Skeletal muscle tissue (tissue), 4 donors: ENCODE results near the gene ABCC3. TPM values are rescaled to one million over a fixed set of nuclear protein-coding genes. Genes with fewer than 3 reads are reported as not detected.

Experiments
- H3K27ac ChIP-seq: one replicate; pipeline ENCODE4 v1.7.0; 2013; ENCODE audit warnings: mild to moderate bottlenecking, low read depth, low read length, inconsistent platforms
- H3K27me3 ChIP-seq, 3 donors: one replicate each; pipeline ENCODE4 v1.7.0; 2013; ENCODE audit warnings: low read length in 3 of 3; ENCODE audit not compliant: control insufficient read depth in 3 of 3, insufficient read depth in 3 of 3
- H3K36me3 ChIP-seq, 3 donors: one replicate each; pipeline ENCODE4 v1.7.0; 2013; ENCODE audit warnings: low read length in 3 of 3; ENCODE audit not compliant: control insufficient read depth in 3 of 3, insufficient read depth in 3 of 3
- H3K4me1 ChIP-seq, 3 donors: one replicate each; pipeline ENCODE4 v1.7.0; 2013; ENCODE audit warnings: low read length in 3 of 3, mild to moderate bottlenecking in 3 of 3; ENCODE audit not compliant: control insufficient read depth in 3 of 3, insufficient read depth in 3 of 3
- H3K4me3 ChIP-seq, 3 donors: one replicate each; pipeline ENCODE4 v1.7.0; 2013; ENCODE audit warnings: low read length in 3 of 3
- H3K9ac ChIP-seq, 3 donors: one replicate each; pipeline ENCODE4 v1.7.0; 2013; ENCODE audit warnings: low read length in 3 of 3, mild to moderate bottlenecking in 3 of 3, moderate library complexity in 2 of 3, low read depth in 1 of 3
- H3K9me3 ChIP-seq, 3 donors: one replicate each; pipeline ENCODE4 v1.7.0; 2013; ENCODE audit warnings: low read length in 3 of 3; ENCODE audit not compliant: control insufficient read depth in 3 of 3
- total RNA-seq: library from RNA; depleted of rRNA; stranded (reverse); fragments of >200 nt; gene quantifications from one replicate; pipeline ENCODE4 v1.2.3, GENCODE V29; 2014
- donor health status: Osteomylitis.

Gene ABCC3
- total RNA-seq, 1 donor from 2014 or later = 1.0 TPM

DNA sequence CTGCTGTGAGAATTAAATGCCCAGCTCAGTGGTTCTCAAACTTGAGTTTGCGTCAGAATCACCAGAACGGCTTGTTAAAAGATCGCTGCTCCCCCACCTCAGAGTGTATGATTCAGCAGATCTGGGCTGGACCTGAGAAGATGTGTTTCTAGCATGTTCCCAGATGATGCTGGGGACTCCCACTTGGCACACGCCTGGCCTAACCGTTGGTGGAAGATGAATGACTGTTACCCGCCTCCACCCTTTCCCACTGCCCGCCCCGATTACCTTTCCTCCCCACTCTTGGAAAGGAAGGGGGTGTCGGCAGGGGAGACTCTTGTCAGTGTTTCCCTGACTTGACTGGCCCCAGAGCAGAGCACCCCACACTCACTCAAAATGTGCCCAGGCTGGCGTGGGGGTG is 29.3 kb upstream of the ABCC3 start:
- H3K36me3 ChIP-seq = no peaks in the 10 kb centered on the region
- peaks cover 12 to 20% (median 20%) of the 10 kb centered on the region in 3 donors for H3K4me1 ChIP-seq
- H3K4me3 ChIP-seq = no peak overlapping the region
- no peaks in the 10 kb centered on the region for H3K9me3 ChIP-seq
- no peak overlapping the region for H3K27ac ChIP-seq
- H3K9ac ChIP-seq = no peak overlapping the region
- peaks cover 7 to 35% (median 23%) of the 10 kb centered on the region in 3 donors for H3K27me3 ChIP-seq

DNA sequence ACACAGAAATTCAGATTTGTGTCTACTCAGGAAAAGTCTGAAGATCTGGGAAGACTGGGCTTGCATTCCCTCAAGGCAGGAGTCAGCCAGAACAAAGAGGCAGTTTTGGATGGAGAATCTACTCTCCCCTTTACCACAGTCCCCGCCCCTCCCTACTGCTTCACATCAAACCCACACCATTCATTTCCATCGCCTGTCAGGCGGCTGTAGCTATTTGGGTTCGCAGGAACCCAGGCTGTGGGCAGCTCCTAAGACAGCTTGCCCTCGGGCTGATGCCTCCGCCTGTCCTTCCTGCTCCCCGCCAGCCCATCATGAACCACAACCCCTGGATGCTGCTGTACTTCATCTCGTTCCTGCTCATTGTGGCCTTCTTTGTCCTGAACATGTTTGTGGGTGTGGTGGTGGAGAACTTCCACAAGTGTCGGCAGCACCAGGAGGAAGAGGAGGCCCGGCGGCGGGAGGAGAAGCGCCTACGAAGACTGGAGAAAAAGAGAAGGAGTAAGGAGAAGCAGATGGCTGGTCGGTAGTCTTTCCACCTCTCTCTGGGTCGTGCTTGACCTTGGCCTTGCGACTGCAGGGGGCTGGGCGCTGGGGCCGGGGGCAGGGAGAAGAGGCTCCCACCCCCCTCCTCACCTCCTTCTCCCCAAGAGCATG is 27.0 kb upstream of the ABCC3 start:
- H3K27ac ChIP-seq = no peak overlapping the region
- no peak overlapping the region for H3K4me3 ChIP-seq
- no peaks in the 10 kb centered on the region for H3K36me3 ChIP-seq
- H3K9me3 ChIP-seq = no peaks in the 10 kb centered on the region
- H3K4me1 ChIP-seq = peaks cover 12 to 20% (median 20%) of the 10 kb centered on the region in 3 donors
- H3K9ac ChIP-seq = no peak overlapping the region
- peaks cover 7 to 28% (median 18%) of the 10 kb centered on the region in 3 donors for H3K27me3 ChIP-seq

DNA sequence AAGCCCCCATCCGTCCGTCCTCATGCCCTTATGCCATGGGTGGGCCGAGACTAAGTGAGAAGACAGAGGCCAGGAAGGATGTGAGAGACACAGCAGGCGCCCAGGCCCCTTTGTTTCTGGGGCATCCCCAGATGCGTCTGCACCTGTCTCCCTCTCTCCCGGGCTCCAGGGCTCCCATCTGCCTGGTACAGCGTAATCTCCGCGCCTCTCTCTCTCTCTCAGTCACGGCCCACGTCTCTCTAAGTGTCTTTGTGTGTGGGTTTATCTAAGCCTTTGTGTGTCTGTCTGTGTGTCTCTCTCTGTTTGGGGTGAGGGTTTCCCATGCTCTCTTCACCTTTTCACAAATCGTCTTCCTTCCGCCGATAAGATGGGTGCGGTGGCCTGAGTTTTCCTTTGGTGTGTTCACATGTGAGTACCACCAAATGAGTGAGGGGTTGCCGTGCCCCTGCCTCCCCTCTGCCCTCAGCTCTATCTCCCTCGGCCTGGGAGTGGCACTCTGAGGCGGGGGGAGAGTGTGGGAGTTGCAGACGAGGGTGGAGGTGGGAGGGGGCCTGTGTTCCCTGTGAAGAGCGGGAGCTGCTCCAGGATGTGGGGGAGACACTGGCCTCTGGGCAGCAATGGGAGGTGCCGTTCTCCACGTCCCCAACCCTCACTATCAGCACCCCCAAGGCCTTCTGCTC is 25.8 kb upstream of the ABCC3 start:
- Histone ChIP-seq H3K9me3 (no peaks in the 10 kb centered on the region), H3K4me1 (peaks cover 12 to 20% (median 20%) of the 10 kb centered on the region in 3 donors), H3K27ac (no peak overlapping the region), H3K36me3 (no peaks in the 10 kb centered on the region), H3K27me3 (peaks cover 3 to 31% (median 18%) of the 10 kb centered on the region in 3 donors), H3K4me3 (no peak overlapping the region), H3K9ac (no peak overlapping the region)

DNA sequence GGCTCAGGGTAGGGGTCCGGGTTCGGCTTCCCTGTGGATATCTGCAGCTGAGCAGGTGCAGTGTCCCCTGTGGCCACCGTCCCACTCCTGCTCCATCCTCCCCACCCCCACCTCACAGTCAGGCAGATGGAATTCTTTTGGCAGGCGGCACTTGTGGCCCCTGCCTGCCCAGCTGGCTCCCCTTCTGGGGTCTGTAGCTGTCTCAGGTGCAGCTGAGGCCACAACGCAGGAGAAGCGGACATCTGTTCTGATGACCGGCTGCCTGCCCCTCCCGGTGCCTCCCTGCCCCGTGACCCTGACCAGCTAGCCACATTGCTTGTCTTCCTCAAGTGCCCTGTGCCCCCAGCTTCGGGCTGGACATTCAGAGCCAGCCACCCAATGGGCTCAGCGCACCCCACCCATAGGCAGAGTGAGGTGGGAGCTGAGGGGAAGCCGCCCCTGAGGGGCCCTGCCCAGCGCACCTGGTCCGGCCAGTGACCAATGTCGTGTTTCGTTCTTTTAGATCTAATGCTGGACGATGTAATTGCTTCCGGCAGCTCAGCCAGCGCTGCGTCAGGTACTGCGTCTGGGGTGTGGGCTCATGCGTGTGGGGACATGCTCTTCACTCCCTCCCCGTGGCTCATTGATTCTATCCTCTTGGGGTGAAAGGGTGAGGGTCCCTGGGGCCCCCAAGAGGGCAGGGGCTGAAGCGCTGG is 25.2 kb upstream of the ABCC3 start:
- Histone ChIP-seq H3K9ac (no peak overlapping the region), H3K27ac (no peak overlapping the region), H3K9me3 (no peaks in the 10 kb centered on the region), H3K36me3 (no peaks in the 10 kb centered on the region), H3K4me3 (no peak overlapping the region), H3K4me1 (peaks cover 8 to 14% (median 14%) of the 10 kb centered on the region in 3 donors), H3K27me3 (peaks cover 3 to 31% (median 12%) of the 10 kb centered on the region in 3 donors)

DNA sequence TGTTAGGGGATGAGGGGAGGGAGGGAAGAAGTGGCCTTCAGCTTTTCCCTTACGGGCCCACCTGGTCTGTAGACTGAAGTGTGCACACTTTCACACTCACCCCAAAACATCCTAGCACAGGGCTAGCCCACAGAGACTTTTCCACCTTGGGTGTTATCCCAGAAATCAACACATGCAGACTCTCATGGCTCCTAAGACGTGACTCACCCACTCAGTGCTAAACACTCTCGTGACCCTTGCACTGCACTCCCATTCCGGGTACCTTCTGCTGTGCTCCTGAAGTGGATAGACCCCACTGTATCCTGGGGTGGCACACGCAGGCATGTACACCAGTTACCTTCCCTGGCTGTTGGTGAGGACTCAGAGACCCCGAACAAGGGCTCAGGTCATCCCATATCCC is 23.0 kb upstream of the ABCC3 start:
- Histone ChIP-seq H3K36me3 (no peaks in the 10 kb centered on the region), H3K27ac (no peak overlapping the region), H3K9ac (no peak overlapping the region), H3K4me1 (no peaks in the 10 kb centered on the region), H3K9me3 (no peaks in the 10 kb centered on the region), H3K4me3 (no peak overlapping the region), H3K27me3 (peaks cover 3 to 13% (median 13%) of the 10 kb centered on the region in 3 donors)

DNA sequence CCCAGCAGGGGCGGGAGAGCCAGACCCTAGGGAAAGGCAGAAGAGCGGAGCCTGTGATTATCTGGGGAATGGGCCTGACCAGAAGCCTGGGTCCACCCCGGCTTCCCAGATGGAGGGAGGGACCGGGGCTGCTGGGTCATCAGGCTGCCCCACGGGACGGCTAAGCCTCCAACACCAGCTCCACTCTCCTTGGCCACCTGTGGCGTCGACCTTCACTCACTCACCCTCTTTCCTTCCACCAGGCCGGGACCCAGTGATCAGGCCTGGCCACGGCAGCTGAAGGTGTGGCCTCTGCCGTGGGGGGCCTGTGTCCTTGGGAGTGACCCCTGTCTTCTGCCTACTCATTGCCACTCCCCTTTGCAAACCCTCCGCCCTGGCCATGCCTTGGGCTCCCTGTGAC is 22.4 kb upstream of the ABCC3 start:
- Histone ChIP-seq H3K27ac (no peak overlapping the region), H3K9ac (no peak overlapping the region), H3K4me3 (no peak overlapping the region), H3K36me3 (no peaks in the 10 kb centered on the region), H3K9me3 (no peaks in the 10 kb centered on the region), H3K4me1 (no peaks in the 10 kb centered on the region), H3K27me3 (peaks cover 0 to 13% (median 11%) of the 10 kb centered on the region in 3 donors)

DNA sequence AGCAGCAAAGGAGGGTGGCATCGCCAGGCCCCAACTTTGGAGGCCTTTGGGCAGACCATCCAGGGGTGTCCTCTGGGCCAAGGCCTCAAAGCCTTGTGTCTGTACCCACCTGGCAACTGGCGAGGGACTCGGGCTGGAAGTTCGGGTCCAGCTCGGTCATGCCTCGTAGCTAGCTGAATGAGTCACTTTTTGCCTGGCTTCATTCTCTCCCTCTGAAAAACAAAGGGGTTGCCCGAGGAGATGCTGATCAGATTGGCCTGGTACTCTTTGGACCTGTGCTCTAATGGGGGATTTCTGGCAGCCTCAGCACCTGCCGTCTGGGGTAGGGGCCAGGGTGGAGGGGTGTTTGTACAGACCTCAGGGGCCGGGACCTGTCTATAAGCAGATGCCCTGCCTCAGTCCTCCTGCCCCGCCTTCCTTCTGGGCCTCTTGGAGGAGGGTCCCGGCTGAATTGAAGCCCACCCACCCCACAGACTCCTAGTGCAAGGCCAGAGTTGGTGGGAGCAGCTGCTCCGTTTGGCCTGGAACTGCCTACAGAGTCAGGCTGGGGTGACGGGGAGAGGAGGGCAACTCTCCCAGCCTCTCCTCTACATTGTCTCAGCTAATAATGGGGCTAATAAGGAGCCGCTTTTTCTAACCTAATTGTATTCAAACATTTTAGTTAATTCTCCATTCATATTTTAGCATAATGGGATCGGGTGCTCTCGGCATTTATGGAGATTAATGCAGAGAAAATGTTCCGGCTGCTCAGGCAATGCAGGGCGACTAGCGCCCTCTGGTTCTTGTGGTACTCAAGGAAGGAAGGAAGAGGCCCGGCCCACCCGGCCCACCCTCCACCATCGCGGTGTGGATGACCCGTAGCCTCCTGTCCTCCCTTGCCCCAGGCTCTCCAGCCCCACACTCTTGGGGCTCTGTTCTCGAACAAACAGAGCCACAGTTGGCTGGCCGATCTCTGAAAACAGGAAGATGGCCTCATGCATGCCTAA is 21.4 kb upstream of the ABCC3 start:
- Histone ChIP-seq H3K4me3 (no peak overlapping the region), H3K9me3 (no peaks in the 10 kb centered on the region), H3K36me3 (no peaks in the 10 kb centered on the region), H3K27ac (no peak overlapping the region), H3K4me1 (no peaks in the 10 kb centered on the region), H3K27me3 (peaks cover 0 to 13% (median 11%) of the 10 kb centered on the region in 3 donors), H3K9ac (no peak overlapping the region)

DNA sequence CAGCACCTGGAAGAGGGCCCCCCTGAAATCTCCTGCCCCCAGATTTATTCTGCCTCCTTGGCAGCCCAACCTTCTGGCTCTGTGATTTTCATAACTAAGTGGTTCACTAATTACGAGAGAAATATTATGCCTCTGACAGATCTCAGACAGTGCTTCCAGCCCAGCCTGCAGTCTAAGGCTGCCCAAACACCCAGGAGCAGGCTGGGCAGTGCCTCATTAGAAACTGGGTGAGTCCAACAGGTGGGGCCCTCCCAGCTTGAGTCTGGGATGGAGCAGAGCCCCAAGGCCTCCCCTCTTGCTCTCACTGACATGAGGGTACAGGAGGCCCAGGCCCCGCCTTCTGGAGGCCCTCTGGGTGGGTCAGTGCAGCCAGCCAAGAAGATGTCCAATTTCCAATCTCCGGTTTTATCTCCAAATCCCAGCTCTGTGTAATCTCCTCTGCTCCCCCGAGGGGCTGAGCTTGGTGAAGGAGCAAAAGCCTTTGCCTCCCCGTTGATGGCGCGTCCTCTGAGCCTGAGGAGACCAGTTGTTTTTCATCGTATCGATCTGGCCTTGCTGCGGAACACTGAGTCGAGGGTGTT is 20.1 kb upstream of the ABCC3 start:
- Histone ChIP-seq H3K4me3 (no peak overlapping the region), H3K27ac (no peak overlapping the region), H3K27me3 (peaks cover 0 to 10% (median 8%) of the 10 kb centered on the region in 3 donors), H3K9me3 (no peaks in the 10 kb centered on the region), H3K36me3 (no peaks in the 10 kb centered on the region), H3K4me1 (no peaks in the 10 kb centered on the region), H3K9ac (no peak overlapping the region)

DNA sequence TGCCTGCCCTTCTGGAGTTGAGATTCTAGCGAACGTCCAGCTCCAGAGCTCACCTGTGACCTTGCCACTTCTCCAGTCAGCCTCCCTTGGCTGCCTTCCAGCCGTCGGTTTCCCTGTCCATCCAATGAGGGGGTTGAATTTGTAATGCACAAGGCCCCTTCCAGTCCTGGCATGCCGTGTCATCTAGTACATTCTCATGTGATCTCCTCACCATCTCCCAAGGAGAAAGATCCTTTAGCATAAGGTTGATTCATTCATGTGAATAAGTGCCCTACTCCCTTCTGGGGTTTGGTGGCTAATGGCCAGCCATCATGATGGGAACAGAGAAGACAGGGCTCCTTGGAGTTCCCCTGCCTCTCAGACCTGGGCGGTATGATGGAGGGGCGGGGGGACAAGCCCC is 18.9 kb upstream of the ABCC3 start:
- Histone ChIP-seq H3K27ac (no peak overlapping the region), H3K4me1 (no peaks in the 10 kb centered on the region), H3K27me3 (peaks cover 2 to 12% (median 7%) of the 10 kb centered on the region in 3 donors), H3K4me3 (no peak overlapping the region), H3K9ac (no peak overlapping the region), H3K36me3 (no peaks in the 10 kb centered on the region), H3K9me3 (no peaks in the 10 kb centered on the region)
